Measurements from ENCODE around the gene PTTG1IP. TPM values are rescaled to one million over a fixed set of nuclear protein-coding genes. Genes with fewer than 3 reads are reported as not detected.

Gene PTTG1IP
- total and polyA plus RNA-seq, 2 of the 13 experiments (the other 11 are each of a cell fraction or from before 2014, with no cell fraction given), result 161 to 700 TPM

DNA sequence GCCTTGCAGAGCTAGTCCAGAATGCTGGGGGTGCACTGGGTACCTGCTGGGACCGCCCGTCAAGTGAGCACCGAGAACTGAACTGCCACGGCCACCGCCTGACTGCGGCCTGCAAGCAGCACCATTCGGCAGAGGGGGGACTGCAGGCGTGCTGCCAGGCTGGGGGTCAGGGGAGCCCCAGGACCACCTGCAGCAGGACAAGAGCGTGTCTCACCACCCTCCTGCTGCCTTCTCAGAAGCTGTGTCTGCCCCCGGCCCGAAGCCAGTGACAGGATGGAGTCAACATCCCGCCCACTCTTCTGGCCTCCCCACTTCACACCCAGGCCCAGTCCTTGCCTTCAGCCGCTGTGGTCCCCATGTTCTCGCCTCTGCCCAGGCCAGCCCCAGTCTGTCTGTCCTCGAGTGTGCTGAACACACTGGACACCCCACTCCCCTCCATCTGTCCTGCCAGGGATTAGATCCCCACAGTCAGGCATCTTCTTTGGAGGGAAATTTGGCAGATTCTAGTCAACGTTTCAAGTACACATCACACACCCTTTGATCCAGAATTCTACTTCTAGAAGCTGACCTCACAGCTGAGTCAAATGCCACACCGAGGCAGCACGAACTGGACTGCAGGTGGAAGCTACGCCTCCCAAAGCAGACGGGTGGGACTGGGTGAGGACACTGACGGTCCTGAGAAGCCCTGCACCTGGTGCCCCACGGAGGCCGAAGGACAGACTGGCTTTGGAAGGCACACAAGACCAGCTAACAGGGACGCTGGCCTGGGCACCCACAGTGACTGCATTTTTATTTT is 26.0 kb downstream of the PTTG1IP start (continued):
- TF ChIP-seq, protein P1, sequence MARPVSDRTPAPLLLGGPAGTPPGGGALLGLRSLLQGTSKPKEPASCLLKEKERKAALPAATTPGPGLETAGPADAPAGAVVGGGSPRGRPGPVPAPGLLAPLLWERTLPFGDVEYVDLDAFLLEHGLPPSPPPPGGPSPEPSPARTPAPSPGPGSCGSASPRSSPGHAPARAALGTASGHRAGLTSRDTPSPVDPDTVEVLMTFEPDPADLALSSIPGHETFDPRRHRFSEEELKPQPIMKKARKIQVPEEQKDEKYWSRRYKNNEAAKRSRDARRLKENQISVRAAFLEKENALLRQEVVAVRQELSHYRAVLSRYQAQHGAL (CRISPR knock-in tag; IDR thresholded peaks at IDR 0.05; ENCODE audit: not compliant biosample characterization), result no peak
- TF ChIP-seq, protein P2, sequence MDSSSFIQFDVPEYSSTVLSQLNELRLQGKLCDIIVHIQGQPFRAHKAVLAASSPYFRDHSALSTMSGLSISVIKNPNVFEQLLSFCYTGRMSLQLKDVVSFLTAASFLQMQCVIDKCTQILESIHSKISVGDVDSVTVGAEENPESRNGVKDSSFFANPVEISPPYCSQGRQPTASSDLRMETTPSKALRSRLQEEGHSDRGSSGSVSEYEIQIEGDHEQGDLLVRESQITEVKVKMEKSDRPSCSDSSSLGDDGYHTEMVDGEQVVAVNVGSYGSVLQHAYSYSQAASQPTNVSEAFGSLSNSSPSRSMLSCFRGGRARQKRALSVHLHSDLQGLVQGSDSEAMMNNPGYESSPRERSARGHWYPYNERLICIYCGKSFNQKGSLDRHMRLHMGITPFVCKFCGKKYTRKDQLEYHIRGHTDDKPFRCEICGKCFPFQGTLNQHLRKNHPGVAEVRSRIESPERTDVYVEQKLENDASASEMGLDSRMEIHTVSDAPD (CRISPR knock-in tag; IDR thresholded peaks at IDR 0.05), result no peak
- no peak for TF ChIP-seq ZNF749 (CRISPR knock-in tag; IDR thresholded peaks at IDR 0.05; ENCODE audit: borderline replicate concordance)
- TF ChIP-seq ZNF160 (CRISPR knock-in tag; IDR thresholded peaks at IDR 0.05), result no peak
- TF ChIP-seq RBM22 (optimal IDR thresholded peaks at IDR 0.05; ENCODE audit: low read length), result no peak
- no peak for TF ChIP-seq ZNF333 (CRISPR knock-in tag; IDR thresholded peaks at IDR 0.05; ENCODE audit: borderline replicate concordance)
- TF ChIP-seq ZNF30 (CRISPR knock-in tag; IDR thresholded peaks at IDR 0.05), result no peak
- TF ChIP-seq, protein P3, sequence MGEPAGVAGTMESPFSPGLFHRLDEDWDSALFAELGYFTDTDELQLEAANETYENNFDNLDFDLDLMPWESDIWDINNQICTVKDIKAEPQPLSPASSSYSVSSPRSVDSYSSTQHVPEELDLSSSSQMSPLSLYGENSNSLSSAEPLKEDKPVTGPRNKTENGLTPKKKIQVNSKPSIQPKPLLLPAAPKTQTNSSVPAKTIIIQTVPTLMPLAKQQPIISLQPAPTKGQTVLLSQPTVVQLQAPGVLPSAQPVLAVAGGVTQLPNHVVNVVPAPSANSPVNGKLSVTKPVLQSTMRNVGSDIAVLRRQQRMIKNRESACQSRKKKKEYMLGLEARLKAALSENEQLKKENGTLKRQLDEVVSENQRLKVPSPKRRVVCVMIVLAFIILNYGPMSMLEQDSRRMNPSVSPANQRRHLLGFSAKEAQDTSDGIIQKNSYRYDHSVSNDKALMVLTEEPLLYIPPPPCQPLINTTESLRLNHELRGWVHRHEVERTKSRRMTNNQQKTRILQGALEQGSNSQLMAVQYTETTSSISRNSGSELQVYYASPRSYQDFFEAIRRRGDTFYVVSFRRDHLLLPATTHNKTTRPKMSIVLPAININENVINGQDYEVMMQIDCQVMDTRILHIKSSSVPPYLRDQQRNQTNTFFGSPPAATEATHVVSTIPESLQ (CRISPR knock-in tag; conservative IDR thresholded peaks at IDR 0.05), result no peak
- no peak for TF ChIP-seq TOE1 (CRISPR knock-in tag; IDR thresholded peaks at IDR 0.05)
- TF ChIP-seq ZNF598 (CRISPR knock-in tag; IDR thresholded peaks at IDR 0.05; ENCODE audit: borderline replicate concordance), result no peak
- no peak for TF ChIP-seq NCOA5 (CRISPR knock-in tag; IDR thresholded peaks at IDR 0.05)
- TF ChIP-seq, protein P4, sequence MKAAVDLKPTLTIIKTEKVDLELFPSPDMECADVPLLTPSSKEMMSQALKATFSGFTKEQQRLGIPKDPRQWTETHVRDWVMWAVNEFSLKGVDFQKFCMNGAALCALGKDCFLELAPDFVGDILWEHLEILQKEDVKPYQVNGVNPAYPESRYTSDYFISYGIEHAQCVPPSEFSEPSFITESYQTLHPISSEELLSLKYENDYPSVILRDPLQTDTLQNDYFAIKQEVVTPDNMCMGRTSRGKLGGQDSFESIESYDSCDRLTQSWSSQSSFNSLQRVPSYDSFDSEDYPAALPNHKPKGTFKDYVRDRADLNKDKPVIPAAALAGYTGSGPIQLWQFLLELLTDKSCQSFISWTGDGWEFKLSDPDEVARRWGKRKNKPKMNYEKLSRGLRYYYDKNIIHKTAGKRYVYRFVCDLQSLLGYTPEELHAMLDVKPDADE (CRISPR knock-in tag; IDR thresholded peaks at IDR 0.05), result no peak
- no peak for TF ChIP-seq HOXA9 (CRISPR knock-in tag; IDR thresholded peaks at IDR 0.05; ENCODE audit: borderline replicate concordance)
- no peak for TF ChIP-seq ARNT2 (CRISPR knock-in tag; IDR thresholded peaks at IDR 0.05; ENCODE audit: low read depth)
- TF ChIP-seq ZNF543 (CRISPR knock-in tag; IDR thresholded peaks at IDR 0.05), result no peak
- TF ChIP-seq FOXK2 (IDR thresholded peaks at IDR 0.05), result no peak
- TF ChIP-seq MXD4 (CRISPR knock-in tag; IDR thresholded peaks at IDR 0.05), result no peak
- TF ChIP-seq, protein P5, sequence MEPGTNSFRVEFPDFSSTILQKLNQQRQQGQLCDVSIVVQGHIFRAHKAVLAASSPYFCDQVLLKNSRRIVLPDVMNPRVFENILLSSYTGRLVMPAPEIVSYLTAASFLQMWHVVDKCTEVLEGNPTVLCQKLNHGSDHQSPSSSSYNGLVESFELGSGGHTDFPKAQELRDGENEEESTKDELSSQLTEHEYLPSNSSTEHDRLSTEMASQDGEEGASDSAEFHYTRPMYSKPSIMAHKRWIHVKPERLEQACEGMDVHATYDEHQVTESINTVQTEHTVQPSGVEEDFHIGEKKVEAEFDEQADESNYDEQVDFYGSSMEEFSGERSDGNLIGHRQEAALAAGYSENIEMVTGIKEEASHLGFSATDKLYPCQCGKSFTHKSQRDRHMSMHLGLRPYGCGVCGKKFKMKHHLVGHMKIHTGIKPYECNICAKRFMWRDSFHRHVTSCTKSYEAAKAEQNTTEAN (CRISPR knock-in tag; conservative IDR thresholded peaks at IDR 0.05), result no peak
- no peak for TF ChIP-seq ZNF788 (CRISPR knock-in tag; IDR thresholded peaks at IDR 0.05; ENCODE audit: borderline replicate concordance)
- TF ChIP-seq, protein P6, sequence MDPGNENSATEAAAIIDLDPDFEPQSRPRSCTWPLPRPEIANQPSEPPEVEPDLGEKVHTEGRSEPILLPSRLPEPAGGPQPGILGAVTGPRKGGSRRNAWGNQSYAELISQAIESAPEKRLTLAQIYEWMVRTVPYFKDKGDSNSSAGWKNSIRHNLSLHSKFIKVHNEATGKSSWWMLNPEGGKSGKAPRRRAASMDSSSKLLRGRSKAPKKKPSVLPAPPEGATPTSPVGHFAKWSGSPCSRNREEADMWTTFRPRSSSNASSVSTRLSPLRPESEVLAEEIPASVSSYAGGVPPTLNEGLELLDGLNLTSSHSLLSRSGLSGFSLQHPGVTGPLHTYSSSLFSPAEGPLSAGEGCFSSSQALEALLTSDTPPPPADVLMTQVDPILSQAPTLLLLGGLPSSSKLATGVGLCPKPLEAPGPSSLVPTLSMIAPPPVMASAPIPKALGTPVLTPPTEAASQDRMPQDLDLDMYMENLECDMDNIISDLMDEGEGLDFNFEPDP (CRISPR knock-in tag; conservative IDR thresholded peaks at IDR 0.05), result no peak

All from HepG2 (cell line).